ENCODE data around the gene ADCY9. TPM values are rescaled to one million over a fixed set of nuclear protein-coding genes. Genes with fewer than 3 reads are reported as not detected.

The ADCY9 gene
- total and polyA plus RNA-seq, 2 donors from 2014 or later, result 6.8 to 23.7 TPM

DNA sequence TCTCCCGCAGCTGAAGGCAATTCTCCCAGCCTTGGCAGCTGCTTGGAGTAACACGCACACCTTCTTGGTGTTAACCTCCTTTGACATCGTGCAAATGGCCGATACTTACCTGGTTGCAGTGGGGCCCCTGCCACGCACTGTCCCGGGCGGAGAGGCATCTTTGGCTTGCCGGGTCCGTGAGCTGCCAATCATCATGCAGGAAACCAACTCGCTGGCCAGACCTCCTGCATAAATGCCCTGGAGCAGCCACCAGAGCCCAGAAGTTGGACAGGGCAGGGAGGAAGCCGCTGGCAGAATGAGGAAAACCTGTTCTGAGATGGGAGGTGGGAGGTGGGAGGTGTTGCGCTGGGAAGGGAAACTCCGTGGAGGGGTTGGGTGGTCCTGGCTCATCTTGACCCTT is 194.0 kb downstream of the ADCY9 start:
- TF ChIP-seq, protein P1, sequence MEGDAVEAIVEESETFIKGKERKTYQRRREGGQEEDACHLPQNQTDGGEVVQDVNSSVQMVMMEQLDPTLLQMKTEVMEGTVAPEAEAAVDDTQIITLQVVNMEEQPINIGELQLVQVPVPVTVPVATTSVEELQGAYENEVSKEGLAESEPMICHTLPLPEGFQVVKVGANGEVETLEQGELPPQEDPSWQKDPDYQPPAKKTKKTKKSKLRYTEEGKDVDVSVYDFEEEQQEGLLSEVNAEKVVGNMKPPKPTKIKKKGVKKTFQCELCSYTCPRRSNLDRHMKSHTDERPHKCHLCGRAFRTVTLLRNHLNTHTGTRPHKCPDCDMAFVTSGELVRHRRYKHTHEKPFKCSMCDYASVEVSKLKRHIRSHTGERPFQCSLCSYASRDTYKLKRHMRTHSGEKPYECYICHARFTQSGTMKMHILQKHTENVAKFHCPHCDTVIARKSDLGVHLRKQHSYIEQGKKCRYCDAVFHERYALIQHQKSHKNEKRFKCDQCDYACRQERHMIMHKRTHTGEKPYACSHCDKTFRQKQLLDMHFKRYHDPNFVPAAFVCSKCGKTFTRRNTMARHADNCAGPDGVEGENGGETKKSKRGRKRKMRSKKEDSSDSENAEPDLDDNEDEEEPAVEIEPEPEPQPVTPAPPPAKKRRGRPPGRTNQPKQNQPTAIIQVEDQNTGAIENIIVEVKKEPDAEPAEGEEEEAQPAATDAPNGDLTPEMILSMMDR (IDR thresholded peaks at IDR 0.05; ENCODE audit: borderline replicate concordance, extremely low read depth, insufficient read depth), result no peak
- no peaks in the 10 kb centered on the region for H3K27me3 ChIP-seq (ENCODE audit: control insufficient read depth, insufficient read depth, low read length)
- FAIRE-seq (no peak), DNase-seq (no peak)
- no peak overlapping the region for H3K9ac ChIP-seq (ENCODE audit: low read length in 3 of 3)
- H3K27ac ChIP-seq (ENCODE audit: low read depth in 2 of 2, low read length in 2 of 2), result no peak overlapping the region
- no peaks in the 10 kb centered on the region for H3K4me1 ChIP-seq (ENCODE audit: control insufficient read depth in 2 of 3, insufficient read depth in 2 of 3, low read depth in 1 of 3, low read length in 3 of 3)
- no peak overlapping the region for H3K4me3 ChIP-seq (ENCODE audit: low read length in 3 of 3)
- no peaks in the 10 kb centered on the region for H3K9me3 ChIP-seq (ENCODE audit: control insufficient read depth in 2 of 3, insufficient read depth in 1 of 3, low read length in 3 of 3)
- no peaks in the 10 kb centered on the region for H3K36me3 ChIP-seq (ENCODE audit: control insufficient read depth in 2 of 3, insufficient read depth in 3 of 3, low read length in 3 of 3)
- intact Hi-C loops (cut with DNase I), result no loop called here

GRCh38 chr16:3920206-3920605 is 196.0 kb downstream of the ADCY9 start:
- H3K27me3 ChIP-seq (ENCODE audit: control insufficient read depth, insufficient read depth, low read length), result no peaks in the 10 kb centered on the region
- H3K4me3 ChIP-seq (ENCODE audit: low read length in 3 of 3), result no peak overlapping the region
- H3K27ac ChIP-seq (ENCODE audit: low read depth in 2 of 2, low read length in 2 of 2), result no peak overlapping the region
- intact Hi-C loops (cut with DNase I), result no loop called here
- peaks cover 0 to 2% (median 0%) of the 10 kb centered on the region in 3 donors for H3K4me1 ChIP-seq (ENCODE audit: control insufficient read depth in 2 of 3, insufficient read depth in 2 of 3, low read depth in 1 of 3, low read length in 3 of 3)
- DNase-seq, result no peak
- TF ChIP-seq, protein P1 (IDR thresholded peaks at IDR 0.05; ENCODE audit: borderline replicate concordance, extremely low read depth, insufficient read depth), result no peak
- H3K36me3 ChIP-seq (ENCODE audit: control insufficient read depth in 2 of 3, insufficient read depth in 3 of 3, low read length in 3 of 3), result no peaks in the 10 kb centered on the region
- FAIRE-seq, result no peak
- no peaks in the 10 kb centered on the region for H3K9me3 ChIP-seq (ENCODE audit: control insufficient read depth in 2 of 3, insufficient read depth in 1 of 3, low read length in 3 of 3)
- H3K9ac ChIP-seq (ENCODE audit: low read length in 3 of 3), result no peak overlapping the region

DNA sequence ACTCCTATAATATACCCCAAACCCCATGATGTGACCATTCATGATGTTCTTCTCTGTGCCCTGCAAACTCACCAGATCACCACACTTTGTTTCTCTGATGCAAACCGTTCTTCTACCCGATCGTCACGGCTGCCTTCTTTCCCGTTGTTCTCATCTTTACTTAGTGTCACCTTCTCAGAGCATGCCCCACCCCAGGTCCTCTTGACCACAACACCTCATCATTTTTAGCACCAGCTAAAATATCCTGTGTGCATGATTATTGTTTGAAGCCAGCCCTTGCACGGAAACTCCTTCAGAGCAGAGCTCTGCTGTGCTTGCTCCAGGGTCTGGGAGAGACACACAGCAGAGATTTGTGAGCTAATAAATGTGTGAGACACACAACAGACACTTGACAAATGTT is 196.8 kb downstream of the ADCY9 start:
- no peaks in the 10 kb centered on the region for H3K9me3 ChIP-seq (ENCODE audit: control insufficient read depth in 2 of 3, insufficient read depth in 1 of 3, low read length in 3 of 3)
- TF ChIP-seq, protein P1 (IDR thresholded peaks at IDR 0.05; ENCODE audit: borderline replicate concordance, extremely low read depth, insufficient read depth), result no peak
- intact Hi-C loops (cut with DNase I), result no loop called here
- no peaks in the 10 kb centered on the region for H3K27me3 ChIP-seq (ENCODE audit: control insufficient read depth, insufficient read depth, low read length)
- peaks cover 0 to 2% (median 0%) of the 10 kb centered on the region in 3 donors for H3K4me1 ChIP-seq (ENCODE audit: control insufficient read depth in 2 of 3, insufficient read depth in 2 of 3, low read depth in 1 of 3, low read length in 3 of 3)
- H3K9ac ChIP-seq (ENCODE audit: low read length in 3 of 3), result no peak overlapping the region
- DNase-seq (no peak), FAIRE-seq (no peak)
- H3K36me3 ChIP-seq (ENCODE audit: control insufficient read depth in 2 of 3, insufficient read depth in 3 of 3, low read length in 3 of 3), result no peaks in the 10 kb centered on the region
- H3K27ac ChIP-seq (ENCODE audit: low read depth in 2 of 2, low read length in 2 of 2), result no peak overlapping the region
- H3K4me3 ChIP-seq (ENCODE audit: low read length in 3 of 3), result no peak overlapping the region

All from kidney (tissue), 14 donors.